ENCODE data around the gene DPP6.
"Not testable (repeated sequence)": the region's sequence is repeated elsewhere in the genome, so short reads cannot be mapped to it uniquely, and the experiment has no call there.

The DPP6 gene

DNA sequence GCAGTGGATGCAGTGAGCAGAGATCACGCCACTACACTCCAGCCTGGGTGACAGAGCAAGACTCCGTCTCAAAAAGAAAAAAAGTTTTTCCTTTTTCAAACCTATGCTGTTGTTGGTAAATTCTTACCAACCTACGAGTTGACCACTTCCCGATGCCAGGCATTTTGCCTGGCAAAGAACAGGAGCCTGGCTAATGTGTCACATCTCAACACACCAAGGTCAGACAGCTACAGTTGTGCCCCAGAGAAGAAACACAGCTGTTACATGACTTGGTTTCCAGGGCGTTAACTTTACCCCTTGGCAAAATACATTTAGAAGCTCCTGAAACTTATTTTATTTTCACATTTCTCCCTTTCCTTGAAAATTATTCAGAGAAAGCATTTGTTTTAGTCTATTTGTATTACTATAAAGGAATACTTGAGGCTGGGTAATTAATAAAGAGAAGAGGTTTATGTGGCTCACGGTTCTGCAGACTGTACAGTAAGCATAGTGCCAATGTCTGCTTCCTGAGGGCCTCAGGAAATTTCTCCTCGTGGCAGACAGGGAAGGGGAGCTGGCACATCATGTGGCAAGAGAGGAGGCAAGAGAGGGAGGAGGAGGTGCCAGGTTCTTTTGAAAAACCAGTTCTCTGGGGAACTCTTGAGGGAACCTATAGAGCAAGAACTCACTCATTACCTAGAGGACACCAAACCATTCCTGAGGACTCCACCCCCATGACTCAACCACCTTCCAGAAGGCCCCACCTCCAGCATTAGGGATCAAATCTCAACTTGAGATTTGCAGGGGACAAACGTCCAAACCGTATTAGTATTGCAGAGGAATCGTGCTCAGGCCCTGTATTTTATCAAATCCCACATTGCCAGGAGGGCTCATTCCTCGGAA, 867.4 kb downstream of the DPP6 start:
- no peak for DNase-seq

- not testable (repeated sequence) for DNase-seq
Measured at GRCh38 chr7:154922472-154922871, 870.3 kb downstream of the DPP6 start.

GRCh38 chr7:154927624-154928125, 875.5 kb downstream of the DPP6 start:
- peak; percentile 75 to 83 for DNase-seq

DNA sequence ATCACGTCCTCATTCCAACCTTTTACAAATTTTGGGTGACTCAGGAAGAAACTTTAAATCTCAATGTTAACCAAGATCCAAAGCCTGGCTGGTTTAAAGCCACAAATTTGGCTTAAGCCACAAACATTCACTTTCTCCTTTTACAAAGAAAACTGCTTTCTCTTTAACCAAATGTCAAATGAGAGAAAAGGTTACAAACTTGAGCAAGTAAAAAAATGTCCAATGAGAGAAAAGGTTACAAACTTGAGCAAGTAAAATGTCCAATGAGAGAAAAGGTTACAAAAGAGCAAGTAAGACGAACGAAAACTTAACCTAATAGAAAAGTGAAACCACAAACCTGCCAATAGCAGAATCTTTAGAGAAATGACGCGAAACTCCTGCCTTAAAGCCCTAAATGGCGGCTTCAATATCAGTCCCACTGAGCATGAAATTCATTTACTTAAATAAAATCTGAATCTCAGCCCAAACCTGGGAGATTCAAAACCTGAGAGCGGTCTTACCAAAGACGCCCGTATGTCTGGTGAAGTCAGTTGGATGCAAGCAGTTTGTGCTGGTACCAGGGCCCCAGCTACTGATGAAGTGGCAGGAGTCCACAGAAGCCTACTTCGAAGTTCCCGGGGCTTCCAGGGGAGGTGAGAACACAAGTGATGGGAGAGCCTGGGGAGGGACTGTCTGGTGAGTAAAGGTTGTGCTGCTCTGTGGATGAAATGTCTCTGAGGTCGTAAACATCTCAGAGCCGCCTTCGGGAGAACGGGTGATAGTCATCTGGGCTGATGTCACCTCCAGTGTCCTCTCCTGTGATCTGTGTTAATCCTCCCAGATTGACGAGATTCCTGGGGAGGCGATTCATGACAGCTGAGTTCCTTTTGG, 876.2 kb downstream of the DPP6 start:
- DNase-seq, result peak; percentile 22 to 51

DNA sequence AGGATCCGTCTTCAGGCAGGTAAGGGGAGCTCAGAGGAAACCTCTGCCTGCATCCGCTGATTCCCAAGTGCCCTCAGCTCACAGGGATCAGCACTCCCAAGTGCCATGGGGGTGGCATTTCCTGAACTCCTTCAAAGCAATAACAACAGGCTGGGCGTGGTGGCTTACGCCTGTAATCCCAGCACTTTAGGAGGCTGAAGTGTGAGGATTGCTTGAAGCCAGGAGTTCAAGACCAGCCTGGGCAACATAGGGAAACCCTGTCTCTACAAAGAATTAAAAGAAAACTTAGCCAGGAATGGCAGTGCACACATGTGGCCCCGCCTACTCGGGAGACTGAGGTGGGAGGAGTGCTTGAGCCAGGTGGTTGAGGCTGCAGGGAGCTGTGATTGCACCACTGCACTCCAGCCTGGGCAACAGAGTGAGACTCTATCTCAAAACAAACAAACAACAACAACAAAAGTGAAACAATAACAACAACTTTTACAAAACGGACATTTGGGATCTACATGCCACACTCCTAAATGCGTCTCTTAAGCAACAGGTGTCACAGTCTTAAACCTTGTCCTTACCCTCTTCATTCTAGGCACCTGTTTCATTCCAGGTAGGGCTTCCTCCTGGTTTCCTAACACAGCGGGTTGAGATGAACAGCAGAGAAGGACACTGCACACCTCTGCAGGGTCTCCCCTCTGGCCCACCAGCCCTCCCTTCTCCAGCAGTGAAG, 877.0 kb downstream of the DPP6 start:
- peak in 1 of 2 donors; percentile 14 for DNase-seq

- no peak for DNase-seq
Measured at GRCh38 chr7:154931906-154932305, 879.7 kb downstream of the DPP6 start.

GRCh38 chr7:154934353-154934952, 882.3 kb downstream of the DPP6 start:
- not testable (repeated sequence) for DNase-seq

DNA sequence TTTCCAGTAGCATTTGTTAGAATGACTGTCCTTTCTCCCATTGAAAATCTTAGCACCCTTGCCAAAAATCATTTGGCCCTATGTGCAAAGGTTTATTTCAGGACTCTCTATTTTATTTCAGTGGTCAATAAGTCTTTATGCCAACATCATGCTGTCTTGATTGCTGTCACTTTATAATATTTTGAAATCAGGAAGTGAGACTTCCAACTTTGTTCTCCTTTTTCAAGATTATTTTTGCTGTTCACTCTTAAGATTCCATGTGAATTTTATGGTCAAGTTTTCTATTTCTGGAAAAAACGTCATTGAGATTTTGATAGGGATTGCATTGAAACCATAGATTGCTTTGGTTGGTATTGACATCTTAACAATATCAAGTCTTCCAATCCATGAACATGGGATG, 885.6 kb downstream of the DPP6 start:
- DNase-seq, result no peak

DNA sequence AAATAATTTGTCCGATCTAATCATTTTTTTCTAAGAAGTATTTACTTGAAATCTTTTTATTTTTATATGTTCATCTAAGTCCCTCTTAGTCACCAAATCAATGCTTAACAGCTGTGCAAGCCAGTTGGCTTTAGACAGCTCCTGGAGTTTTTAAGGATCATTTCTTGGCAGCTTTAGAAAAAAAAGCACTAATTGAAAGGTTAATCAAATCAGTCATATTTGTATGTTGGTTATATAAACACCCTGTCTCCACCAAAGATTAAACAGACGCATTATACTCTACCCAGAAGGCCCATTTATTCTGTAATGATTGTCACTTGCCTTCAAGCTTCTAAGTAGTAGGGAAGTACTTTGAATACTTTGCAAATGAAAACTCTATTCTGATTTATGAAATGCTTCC, 890.5 kb downstream of the DPP6 start:
- no peak for DNase-seq

Data from stimulated activated CD4-positive, alpha-beta T cell treated with anti-CD3 and anti-CD28 coated beads, Interleukin-2, amount 100 ng/mL, for 24 hours (primary cell).